Stimulated activated CD4-positive, alpha-beta T cell treated with anti-CD3 and anti-CD28 coated beads, Interleukin-12 subunit alpha, Interleukin-12 subunit beta, amount 100 ng/mL, for 48 hours (primary cell): ENCODE results near the gene MUC6.

Experiments
- DNase-seq, 3 donors: peaks; one replicate each; pipeline ENCODE4 v3.0.0-alpha.2; 2020; ENCODE audit warnings: low read depth in 2 of 3, low spot score in 1 of 3

The MUC6 gene

GRCh38 chr11:1072116-1072820 lies 35.8 kb upstream of the MUC6 start:
- no peak for DNase-seq

- DNase-seq = no peak
Measured at GRCh38 chr11:1071571-1072115, 35.1 kb upstream of the MUC6 start.

- no peak for DNase-seq
Measured at GRCh38 chr11:1070594-1071462, 34.3 kb upstream of the MUC6 start.

GRCh38 chr11:1069740-1070139 lies 33.2 kb upstream of the MUC6 start:
- DNase-seq = no peak

GRCh38 chr11:1067812-1068496 lies 31.4 kb upstream of the MUC6 start:
- DNase-seq = no peak

GRCh38 chr11:1064167-1064566 lies 27.6 kb upstream of the MUC6 start:
- DNase-seq = no peak

GRCh38 chr11:1062075-1062820 lies 25.7 kb upstream of the MUC6 start:
- DNase-seq = no peak

- no peak for DNase-seq
Measured at GRCh38 chr11:1060852-1061616, 24.5 kb upstream of the MUC6 start.

- DNase-seq = no peak
Measured at GRCh38 chr11:1060410-1060809, 23.9 kb upstream of the MUC6 start.

- DNase-seq = no peak
Measured at GRCh38 chr11:1059759-1060158, 23.2 kb upstream of the MUC6 start.

- DNase-seq = no peak
Measured at GRCh38 chr11:1057806-1058205, 21.3 kb upstream of the MUC6 start.

- DNase-seq = no peak
Measured at GRCh38 chr11:1055990-1056771, 19.7 kb upstream of the MUC6 start.

- no peak for DNase-seq
Measured at GRCh38 chr11:1055109-1055703, 18.7 kb upstream of the MUC6 start.

- DNase-seq = no peak
Measured at GRCh38 chr11:1054143-1055108, 17.9 kb upstream of the MUC6 start.

- DNase-seq = no peak
Measured at GRCh38 chr11:1053121-1053901, 16.8 kb upstream of the MUC6 start.

GRCh38 chr11:1052133-1053011 lies 15.9 kb upstream of the MUC6 start:
- DNase-seq = no peak
